ENCODE data around the gene NKX1-1.
"Not testable (repeated sequence)": the region's sequence is repeated elsewhere in the genome, so short reads cannot be mapped to it uniquely, and the experiment has no call there.

NKX1-1 gene

DNA sequence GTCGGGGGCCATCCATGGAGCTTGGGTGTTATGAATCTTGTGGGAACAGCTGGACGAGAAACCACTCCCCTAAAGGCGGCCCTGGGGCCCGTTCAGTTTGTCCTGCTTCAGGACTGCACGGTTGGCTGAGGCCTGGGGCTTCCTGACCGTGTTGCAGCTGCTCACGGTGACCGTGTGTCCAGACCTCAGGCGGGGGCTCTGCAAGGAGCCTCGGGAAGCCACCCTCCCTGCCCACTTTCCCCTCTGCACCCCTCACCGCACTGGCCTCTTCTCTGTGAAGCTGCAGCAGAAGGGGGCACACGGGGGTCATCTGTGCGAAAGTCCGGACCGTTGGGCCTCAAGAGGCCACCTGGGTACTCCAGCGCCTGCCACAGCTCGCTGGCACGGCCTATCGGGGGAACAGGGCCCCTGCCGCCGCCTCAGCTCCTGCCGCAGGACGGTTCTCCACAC is 29.8 kb downstream of the NKX1-1 start:
- H3K4me3 ChIP-seq (ENCODE audit: low read length in 2 of 2), result no peak overlapping the region
- no peaks in the 10 kb centered on the region for H3K4me1 ChIP-seq (ENCODE audit: control insufficient read depth, insufficient read depth, low read length)
- no peaks in the 10 kb centered on the region for H3K27me3 ChIP-seq (ENCODE audit: control insufficient read depth in 1 of 2, insufficient read depth in 2 of 2, low read length in 2 of 2)
- H3K9me3 ChIP-seq (ENCODE audit: control insufficient read depth in 2 of 2, low read length in 2 of 2), result no peaks in the 10 kb centered on the region
- H3K27ac ChIP-seq (ENCODE audit: low read length), result no peak overlapping the region
- H3K9ac ChIP-seq (ENCODE audit: low read length in 2 of 2), result no peak overlapping the region
- peaks cover 8 to 21% of the 10 kb centered on the region in 2 donors for H3K36me3 ChIP-seq (ENCODE audit: control insufficient read depth in 2 of 2, insufficient read depth in 2 of 2, low read length in 2 of 2)

- H3K36me3 ChIP-seq (ENCODE audit: control insufficient read depth in 2 of 2, insufficient read depth in 2 of 2, low read length in 2 of 2), result peaks cover 12 to 21% of the 10 kb centered on the region in 2 donors
- H3K27ac ChIP-seq (ENCODE audit: low read length), result no peak overlapping the region
- H3K4me1 ChIP-seq (ENCODE audit: control insufficient read depth, insufficient read depth, low read length), result no peaks in the 10 kb centered on the region
- H3K27me3 ChIP-seq (ENCODE audit: control insufficient read depth in 1 of 2, insufficient read depth in 2 of 2, low read length in 2 of 2), result no peaks in the 10 kb centered on the region
- no peaks in the 10 kb centered on the region for H3K9me3 ChIP-seq (ENCODE audit: control insufficient read depth in 2 of 2, low read length in 2 of 2)
- no peak overlapping the region for H3K9ac ChIP-seq (ENCODE audit: low read length in 2 of 2)
- H3K4me3 ChIP-seq (ENCODE audit: low read length in 2 of 2), result no peak overlapping the region
These were observed 30.4 kb downstream of the NKX1-1 start for GRCh38 chr4:1375761-1376322.

- Histone ChIP-seq H3K9ac (ENCODE audit: low read length in 2 of 2) (no peak overlapping the region), H3K36me3 (ENCODE audit: control insufficient read depth in 2 of 2, insufficient read depth in 2 of 2, low read length in 2 of 2) (peaks cover 13 to 23% of the 10 kb centered on the region in 2 donors), H3K27ac (ENCODE audit: low read length) (no peak overlapping the region), H3K27me3 (ENCODE audit: control insufficient read depth in 1 of 2, insufficient read depth in 2 of 2, low read length in 2 of 2) (no peaks in the 10 kb centered on the region), H3K4me1 (ENCODE audit: control insufficient read depth, insufficient read depth, low read length) (no peaks in the 10 kb centered on the region), H3K9me3 (ENCODE audit: control insufficient read depth in 2 of 2, low read length in 2 of 2) (no peaks in the 10 kb centered on the region), H3K4me3 (ENCODE audit: low read length in 2 of 2) (no peak overlapping the region)
These were observed 31.1 kb downstream of the NKX1-1 start for GRCh38 chr4:1375051-1375721.

DNA sequence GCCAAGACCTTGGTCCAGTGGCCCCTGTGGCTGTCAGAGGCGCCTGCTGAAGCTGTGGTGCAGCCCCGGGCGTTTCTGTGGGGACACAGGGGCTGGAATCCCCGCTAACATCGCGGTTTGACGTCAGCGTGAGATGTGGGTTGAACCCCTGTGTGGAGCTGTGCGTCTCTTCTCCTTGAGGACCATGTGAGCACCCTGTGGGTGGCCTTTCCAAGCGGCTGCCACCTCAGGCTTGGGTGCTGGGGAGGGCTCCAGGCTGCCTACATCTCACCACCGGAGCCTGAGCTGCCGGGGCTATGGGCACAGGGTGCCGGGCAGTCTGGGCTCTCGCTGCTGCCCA is 31.6 kb downstream of the NKX1-1 start:
- Histone ChIP-seq H3K4me1 (ENCODE audit: control insufficient read depth, insufficient read depth, low read length) (no peaks in the 10 kb centered on the region), H3K4me3 (ENCODE audit: low read length in 2 of 2) (no peak overlapping the region), H3K27ac (ENCODE audit: low read length) (no peak overlapping the region), H3K9ac (ENCODE audit: low read length in 2 of 2) (no peak overlapping the region), H3K9me3 (ENCODE audit: control insufficient read depth in 2 of 2, low read length in 2 of 2) (no peaks in the 10 kb centered on the region), H3K27me3 (ENCODE audit: control insufficient read depth in 1 of 2, insufficient read depth in 2 of 2, low read length in 2 of 2) (no peaks in the 10 kb centered on the region), H3K36me3 (ENCODE audit: control insufficient read depth in 2 of 2, insufficient read depth in 2 of 2, low read length in 2 of 2) (peaks cover 13 to 23% of the 10 kb centered on the region in 2 donors)

GRCh38 chr4:1373892-1374705 is 32.1 kb downstream of the NKX1-1 start:
- Histone ChIP-seq H3K36me3 (ENCODE audit: control insufficient read depth in 2 of 2, insufficient read depth in 2 of 2, low read length in 2 of 2) (peaks cover 13 to 23% of the 10 kb centered on the region in 2 donors), H3K27me3 (ENCODE audit: control insufficient read depth in 1 of 2, insufficient read depth in 2 of 2, low read length in 2 of 2) (no peaks in the 10 kb centered on the region), H3K27ac (ENCODE audit: low read length) (no peak overlapping the region), H3K9me3 (ENCODE audit: control insufficient read depth in 2 of 2, low read length in 2 of 2) (no peaks in the 10 kb centered on the region), H3K4me3 (ENCODE audit: low read length in 2 of 2) (no peak overlapping the region), H3K9ac (ENCODE audit: low read length in 2 of 2) (no peak overlapping the region), H3K4me1 (ENCODE audit: control insufficient read depth, insufficient read depth, low read length) (no peaks in the 10 kb centered on the region)

GRCh38 chr4:1372576-1372975 is 33.7 kb downstream of the NKX1-1 start:
- not testable (repeated sequence) for H3K27me3 ChIP-seq (ENCODE audit: control insufficient read depth in 1 of 2, insufficient read depth in 2 of 2, low read length in 2 of 2)

DNA sequence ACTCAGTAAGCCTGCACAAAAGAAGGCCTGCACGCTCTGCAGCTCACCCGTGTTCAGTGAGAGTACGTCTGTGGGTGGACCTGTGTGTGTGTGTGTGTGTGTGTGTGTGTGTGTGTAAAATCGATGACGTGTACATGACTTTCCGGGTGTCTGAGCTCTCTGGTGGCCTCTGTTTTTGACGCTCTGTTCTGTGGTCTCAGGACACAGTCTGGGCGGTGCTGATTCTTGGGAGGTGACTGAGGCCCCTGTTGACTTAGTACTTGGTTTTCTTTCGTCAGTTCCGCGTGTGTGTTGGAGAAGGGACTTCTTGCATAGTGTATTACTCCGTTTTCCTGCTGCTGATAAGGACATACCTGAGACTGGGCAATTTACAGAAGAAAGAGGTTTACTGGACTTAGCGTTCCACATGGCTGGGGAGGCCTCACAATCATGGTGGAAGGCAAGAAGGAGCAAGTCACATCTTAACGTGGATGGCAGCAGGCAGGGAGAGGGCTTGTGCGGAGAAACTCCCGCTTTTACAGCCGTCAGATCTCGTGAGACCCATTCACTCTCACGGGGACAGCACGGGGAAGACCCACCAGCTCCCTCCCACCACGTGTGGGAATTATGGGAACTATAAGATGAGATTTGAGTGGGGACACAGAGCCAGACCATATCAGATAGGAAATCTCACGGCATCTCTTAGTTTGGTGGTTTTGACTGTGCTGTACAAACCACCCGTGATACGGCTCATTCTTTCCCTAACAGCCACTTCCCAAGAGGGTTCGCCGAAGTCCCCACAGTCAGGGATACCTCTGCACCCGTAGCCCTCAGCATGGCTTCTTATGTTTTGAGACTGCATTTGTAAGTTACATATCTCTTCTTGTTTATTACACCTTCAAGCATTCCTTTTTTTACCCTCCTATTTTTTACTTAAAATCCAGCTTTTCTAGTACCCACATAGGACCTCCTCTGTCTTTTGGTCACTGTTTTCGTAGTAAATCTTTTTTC is 34.8 kb downstream of the NKX1-1 start:
- H3K4me3 ChIP-seq (ENCODE audit: low read length in 2 of 2), result no peak overlapping the region
- no peak overlapping the region for H3K27ac ChIP-seq (ENCODE audit: low read length)
- H3K9ac ChIP-seq (ENCODE audit: low read length in 2 of 2), result no peak overlapping the region
- H3K4me1 ChIP-seq (ENCODE audit: control insufficient read depth, insufficient read depth, low read length), result no peaks in the 10 kb centered on the region
- no peaks in the 10 kb centered on the region for H3K9me3 ChIP-seq (ENCODE audit: control insufficient read depth in 2 of 2, low read length in 2 of 2)
- H3K36me3 ChIP-seq (ENCODE audit: control insufficient read depth in 2 of 2, insufficient read depth in 2 of 2, low read length in 2 of 2), result peaks cover 18 to 21% of the 10 kb centered on the region in 2 donors
- H3K27me3 ChIP-seq (ENCODE audit: control insufficient read depth in 1 of 2, insufficient read depth in 2 of 2, low read length in 2 of 2), result no peaks in the 10 kb centered on the region

More at GRCh38 chr4:1372576-1372975, 33.7 kb downstream of the NKX1-1 start:
- not testable (repeated sequence) for H3K9ac ChIP-seq (ENCODE audit: low read length in 2 of 2); H3K9me3 ChIP-seq (ENCODE audit: control insufficient read depth in 2 of 2, low read length in 2 of 2); H3K4me3 ChIP-seq (ENCODE audit: low read length in 2 of 2); H3K4me1 ChIP-seq (ENCODE audit: control insufficient read depth, insufficient read depth, low read length); H3K27ac ChIP-seq (ENCODE audit: low read length)
- H3K36me3 ChIP-seq (ENCODE audit: control insufficient read depth in 2 of 2, insufficient read depth in 2 of 2, low read length in 2 of 2), result peaks cover 16 to 25% of the 10 kb centered on the region in 2 donors

- H3K27me3 ChIP-seq (ENCODE audit: control insufficient read depth in 1 of 2, insufficient read depth in 2 of 2, low read length in 2 of 2), result no peaks in the 10 kb centered on the region
- H3K4me3 ChIP-seq (ENCODE audit: low read length in 2 of 2), result no peak overlapping the region
- H3K9me3 ChIP-seq (ENCODE audit: control insufficient read depth in 2 of 2, low read length in 2 of 2), result no peaks in the 10 kb centered on the region
- no peak overlapping the region for H3K9ac ChIP-seq (ENCODE audit: low read length in 2 of 2)
- H3K36me3 ChIP-seq (ENCODE audit: control insufficient read depth in 2 of 2, insufficient read depth in 2 of 2, low read length in 2 of 2), result peaks cover 21 to 22% of the 10 kb centered on the region in 2 donors
- no peak overlapping the region for H3K27ac ChIP-seq (ENCODE audit: low read length)
- no peaks in the 10 kb centered on the region for H3K4me1 ChIP-seq (ENCODE audit: control insufficient read depth, insufficient read depth, low read length)
These were observed 35.7 kb downstream of the NKX1-1 start for GRCh38 chr4:1370321-1371124.

DNA sequence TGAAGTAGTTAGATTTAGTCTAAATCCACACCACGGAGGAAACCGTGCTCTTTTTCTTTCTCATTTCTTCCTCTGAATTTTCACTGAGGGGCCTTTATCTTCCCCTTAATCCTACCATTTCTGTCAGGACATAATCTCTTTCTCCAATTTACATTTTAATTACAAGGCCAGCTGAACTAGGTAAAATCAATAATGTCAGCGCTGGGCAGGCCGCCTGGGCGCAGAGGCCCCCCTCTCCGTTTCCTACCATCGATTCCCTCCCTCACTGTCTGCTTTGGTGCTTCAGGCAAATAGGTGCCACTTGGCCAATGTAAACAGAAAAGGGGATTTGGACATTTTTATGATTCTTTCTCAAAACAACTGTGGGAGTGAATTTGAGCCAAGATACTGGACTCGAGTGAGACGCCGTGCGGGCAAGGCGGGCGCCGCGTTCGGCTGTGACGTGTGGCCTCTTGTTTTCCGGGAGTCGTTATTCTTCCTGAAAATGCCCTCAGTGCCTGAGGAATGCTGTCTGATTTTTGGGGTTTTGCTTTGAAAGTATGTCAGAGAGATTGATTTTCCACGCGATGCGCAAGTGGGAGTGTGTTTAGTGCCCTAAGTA is 36.7 kb downstream of the NKX1-1 start:
- no peaks in the 10 kb centered on the region for H3K27me3 ChIP-seq (ENCODE audit: control insufficient read depth in 1 of 2, insufficient read depth in 2 of 2, low read length in 2 of 2)
- H3K27ac ChIP-seq (ENCODE audit: low read length), result no peak overlapping the region
- H3K9ac ChIP-seq (ENCODE audit: low read length in 2 of 2), result no peak overlapping the region
- H3K4me1 ChIP-seq (ENCODE audit: control insufficient read depth, insufficient read depth, low read length), result no peaks in the 10 kb centered on the region
- H3K36me3 ChIP-seq (ENCODE audit: control insufficient read depth in 2 of 2, insufficient read depth in 2 of 2, low read length in 2 of 2), result peaks cover 21 to 22% of the 10 kb centered on the region in 2 donors
- H3K4me3 ChIP-seq (ENCODE audit: low read length in 2 of 2), result no peak overlapping the region
- H3K9me3 ChIP-seq (ENCODE audit: control insufficient read depth in 2 of 2, low read length in 2 of 2), result no peaks in the 10 kb centered on the region
